Measurements from ENCODE around the gene TAX1BP1.
A peak's percentile ranks its signal among the peaks of the same experiment; 100 is the strongest.
"Not testable (repeated sequence)": the region's sequence is repeated elsewhere in the genome, so short reads cannot be mapped to it uniquely, and the experiment has no call there.

Gene TAX1BP1

GRCh38 chr7:27737178-27737577, 2.8 kb upstream of the TAX1BP1 start:
- TF ChIP-seq CTCF (IDR thresholded peaks at IDR 0.05; ENCODE audit: insufficient read depth, low read depth, low read length, missing control alignments), result no peak
- H3K4me3 ChIP-seq (ENCODE audit: low read depth, low read length), result no peak overlapping the region
- no peak for DNase-seq (ENCODE audit: low read depth)

GRCh38 chr7:27737616-27738015, 2.3 kb upstream of the TAX1BP1 start:
- no peak for TF ChIP-seq CTCF (IDR thresholded peaks at IDR 0.05; ENCODE audit: insufficient read depth, low read depth, low read length, missing control alignments)
- H3K4me3 ChIP-seq (ENCODE audit: low read depth, low read length), result no peak overlapping the region
- DNase-seq (ENCODE audit: low read depth), result no peak

- no peak for TF ChIP-seq CTCF (IDR thresholded peaks at IDR 0.05; ENCODE audit: insufficient read depth, low read depth, low read length, missing control alignments)
- peak; percentile 1 for DNase-seq (ENCODE audit: low read depth)
- peak overlapping the region; percentile 97 for H3K4me3 ChIP-seq (ENCODE audit: low read depth, low read length)
Measured at GRCh38 chr7:27739301-27739908, 557 bp upstream of the TAX1BP1 start.

GRCh38 chr7:27740449-27741086, 606 bp downstream of the TAX1BP1 start:
- no peak for TF ChIP-seq CTCF (IDR thresholded peaks at IDR 0.05; ENCODE audit: insufficient read depth, low read depth, low read length, missing control alignments)
- DNase-seq (ENCODE audit: low read depth), result peak; percentile 87
- peak overlapping the region; percentile 97 for H3K4me3 ChIP-seq (ENCODE audit: low read depth, low read length)

GRCh38 chr7:27742091-27742710, 2.2 kb downstream of the TAX1BP1 start:
- not testable (repeated sequence) for H3K4me3 ChIP-seq (ENCODE audit: low read depth, low read length); DNase-seq (ENCODE audit: low read depth)

GRCh38 chr7:27745064-27745583, 5.2 kb downstream of the TAX1BP1 start:
- peak; percentile 40 for DNase-seq (ENCODE audit: low read depth)
- H3K4me3 ChIP-seq (ENCODE audit: low read depth, low read length), result no peak overlapping the region
- TF ChIP-seq CTCF (IDR thresholded peaks at IDR 0.05; ENCODE audit: insufficient read depth, low read depth, low read length, missing control alignments), result peak; percentile 41

- TF ChIP-seq CTCF (IDR thresholded peaks at IDR 0.05; ENCODE audit: insufficient read depth, low read depth, low read length, missing control alignments), result no peak
- DNase-seq (ENCODE audit: low read depth), result no peak
- no peak overlapping the region for H3K4me3 ChIP-seq (ENCODE audit: low read depth, low read length)
Measured at GRCh38 chr7:27746486-27746885, 6.5 kb downstream of the TAX1BP1 start.
